ENCODE results near the gene LRRC18.

LRRC18 gene

DNA sequence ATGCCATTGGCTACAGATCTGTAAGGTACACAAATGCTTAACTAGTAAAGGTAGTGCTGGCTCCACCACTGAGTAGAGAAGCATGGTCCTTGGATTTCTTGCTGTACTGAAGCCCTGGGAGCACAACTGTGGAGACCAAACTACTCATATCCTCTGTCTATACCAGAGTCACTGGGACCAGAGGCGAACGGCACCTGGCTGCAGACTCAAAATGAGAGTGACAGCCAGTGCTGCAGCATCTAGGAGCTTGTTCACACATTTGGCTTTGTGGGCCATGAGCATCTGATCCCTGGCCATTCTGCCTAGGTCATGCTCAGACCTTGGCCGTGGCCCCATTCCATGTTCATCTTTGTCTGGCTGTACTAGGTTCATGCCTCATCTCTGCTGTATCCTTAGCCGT is 31.9 kb downstream of the LRRC18 start:
- no peak for DNase-seq (ENCODE audit: low spot score)

DNA sequence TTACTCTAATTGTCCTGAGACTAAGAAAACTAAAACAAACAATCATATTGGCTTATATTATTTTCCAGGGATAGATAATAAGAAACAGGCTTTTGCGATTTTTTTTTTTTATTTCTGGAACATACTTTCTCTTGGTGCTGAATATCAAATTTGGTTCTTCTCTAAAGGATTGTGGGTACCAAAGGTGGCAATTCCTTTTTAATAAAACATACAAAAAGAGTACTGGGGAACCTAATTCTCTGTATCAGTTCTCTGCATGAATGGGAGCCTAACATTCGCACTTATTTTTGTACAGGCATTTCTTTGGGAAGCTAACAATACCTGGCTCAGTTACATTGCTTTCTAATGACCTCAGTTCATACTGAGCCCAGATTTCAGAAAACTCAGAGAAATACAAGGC is 32.8 kb downstream of the LRRC18 start:
- no peak for DNase-seq (ENCODE audit: low spot score)

DNA sequence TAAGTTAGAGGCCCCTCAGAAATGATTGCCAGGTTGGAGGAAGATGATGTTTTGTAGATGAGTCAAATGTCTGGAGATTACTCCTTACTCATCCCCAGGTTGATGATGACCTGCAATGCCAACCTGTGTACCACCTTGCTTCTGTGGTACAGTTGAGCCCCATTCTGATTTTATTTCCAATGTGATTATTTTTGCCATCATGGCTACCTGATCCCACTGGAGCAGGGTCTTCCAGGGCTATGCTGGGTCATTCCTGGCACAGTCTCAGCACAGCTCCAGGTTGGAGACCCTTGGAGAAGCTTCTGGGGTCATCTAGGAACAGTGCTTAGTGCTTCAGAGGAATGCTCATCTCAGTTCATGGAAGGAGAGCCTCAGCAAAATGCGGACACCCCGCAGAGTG is 34.3 kb downstream of the LRRC18 start:
- no peak for DNase-seq (ENCODE audit: low spot score)

DNA sequence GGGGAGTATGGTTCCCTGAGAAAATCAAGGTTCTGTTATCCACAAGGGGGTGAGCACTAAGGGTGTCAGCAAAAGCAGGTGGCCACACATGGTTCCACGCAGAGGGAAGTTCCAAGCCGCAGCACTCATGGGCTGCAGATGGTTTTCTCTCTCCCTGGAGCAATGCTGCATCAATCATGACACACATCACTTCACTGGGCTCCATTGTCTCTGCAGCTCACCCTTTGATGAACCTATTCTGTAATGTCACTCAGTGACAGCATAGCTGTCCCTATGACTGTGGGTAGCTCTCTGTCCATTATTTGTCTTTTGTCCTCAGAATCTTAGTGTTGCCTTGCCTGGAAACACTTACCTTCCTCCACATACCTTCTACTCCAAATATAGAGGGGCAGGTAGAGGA is 34.8 kb downstream of the LRRC18 start:
- DNase-seq (ENCODE audit: low spot score): no peak

DNA sequence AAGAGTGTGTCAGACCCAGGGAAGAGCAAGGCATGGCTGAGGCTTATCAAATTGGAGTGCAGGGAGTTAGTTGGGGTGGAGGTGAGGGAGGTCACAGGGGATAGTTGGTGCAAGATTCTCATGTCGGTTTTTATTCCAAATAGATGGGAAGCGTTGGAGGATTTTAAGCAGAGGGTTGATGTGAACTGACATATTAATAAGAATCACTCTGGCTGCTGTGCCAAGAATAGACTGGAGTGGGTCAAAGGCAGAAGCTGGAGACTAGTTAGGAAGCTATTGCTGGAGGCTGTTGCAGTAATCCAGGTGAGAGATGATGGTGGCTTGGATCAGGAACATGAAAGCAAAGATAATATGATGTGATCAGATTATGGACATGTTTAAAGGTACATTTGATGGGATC is 36.5 kb downstream of the LRRC18 start:
- DNase-seq (ENCODE audit: low spot score): no peak

DNA sequence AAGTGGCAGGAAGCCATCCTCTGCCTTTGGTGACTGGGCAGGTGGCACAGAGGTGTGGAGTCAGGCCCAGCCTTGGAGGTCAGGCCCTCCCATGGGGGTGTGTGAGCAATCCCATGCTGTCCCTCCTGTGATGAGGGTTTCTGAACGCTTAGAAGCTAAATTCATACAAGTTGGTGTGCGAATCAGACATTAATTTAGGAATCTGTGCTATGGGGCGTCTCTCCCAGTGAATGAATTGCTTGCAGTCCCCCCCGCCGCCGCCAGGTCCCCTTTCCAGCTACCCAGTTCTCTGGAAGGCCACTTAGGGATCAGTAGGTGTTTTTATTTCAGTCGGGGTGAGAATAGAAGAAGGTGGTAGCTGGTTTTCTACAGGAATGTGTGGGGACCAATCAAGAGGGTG is 37.5 kb downstream of the LRRC18 start:
- no peak for DNase-seq (ENCODE audit: low spot score)

DNA sequence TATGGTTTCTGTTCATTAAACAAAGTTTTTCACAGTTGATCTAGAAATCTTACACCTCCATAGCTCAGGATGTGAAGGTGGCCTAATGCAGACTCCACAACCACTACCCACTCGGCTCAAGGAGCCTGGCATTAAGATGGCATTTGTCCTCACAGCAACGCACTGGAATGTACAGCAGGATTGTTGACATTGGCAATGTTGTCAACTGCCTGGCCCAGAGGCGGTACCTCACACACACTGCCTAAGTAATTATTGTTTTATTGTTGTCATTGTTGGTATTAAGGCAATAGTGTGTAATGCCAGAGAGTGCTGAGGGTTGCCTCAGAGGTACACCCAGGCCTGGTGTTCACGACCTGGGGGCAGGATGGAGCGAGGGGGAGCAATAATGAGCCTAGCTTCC is 38.3 kb downstream of the LRRC18 start:
- no peak for DNase-seq (ENCODE audit: low spot score)

DNA sequence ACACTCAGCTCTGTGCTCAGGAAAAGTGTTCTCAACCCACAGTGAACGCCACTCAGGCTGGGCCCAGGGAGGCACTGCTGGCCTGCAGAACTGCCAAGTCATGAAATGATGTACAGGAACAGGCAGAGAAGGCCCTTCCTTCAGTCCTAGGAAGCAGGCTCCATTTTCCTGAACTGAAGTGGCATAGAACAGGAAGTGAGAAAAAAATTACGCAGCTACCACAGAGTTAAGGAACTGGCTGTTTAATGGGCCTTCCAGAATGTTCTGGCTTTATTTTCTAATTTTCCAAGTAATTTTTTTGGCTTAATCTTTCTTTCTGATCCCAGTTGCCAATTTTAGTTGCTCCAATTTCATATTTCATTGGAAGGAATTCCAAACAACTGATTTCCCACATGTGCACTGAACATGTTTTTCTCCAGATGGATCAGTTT is 39.3 kb downstream of the LRRC18 start:
- DNase-seq (ENCODE audit: low spot score): no peak

DNA sequence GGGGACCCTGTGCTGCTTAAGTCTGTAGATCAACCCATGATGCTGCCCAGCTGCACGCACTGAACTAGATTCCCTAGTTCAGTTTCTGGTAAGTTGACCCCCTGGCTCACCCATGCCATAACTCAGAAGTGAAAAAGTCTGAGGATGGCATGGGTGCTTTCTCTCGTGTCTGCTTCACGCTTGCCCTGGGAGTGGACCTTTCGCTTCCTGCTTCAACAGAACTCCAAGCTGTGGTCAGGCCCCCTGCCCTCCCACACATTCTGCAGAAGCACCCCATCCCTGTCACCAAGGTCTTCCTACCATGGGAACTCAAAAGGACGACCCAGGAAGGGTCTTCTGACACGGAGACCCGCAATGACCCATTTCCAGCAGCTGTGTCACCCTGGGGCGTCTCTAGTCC is 39.9 kb downstream of the LRRC18 start:
- no peak for DNase-seq (ENCODE audit: low spot score)

DNA sequence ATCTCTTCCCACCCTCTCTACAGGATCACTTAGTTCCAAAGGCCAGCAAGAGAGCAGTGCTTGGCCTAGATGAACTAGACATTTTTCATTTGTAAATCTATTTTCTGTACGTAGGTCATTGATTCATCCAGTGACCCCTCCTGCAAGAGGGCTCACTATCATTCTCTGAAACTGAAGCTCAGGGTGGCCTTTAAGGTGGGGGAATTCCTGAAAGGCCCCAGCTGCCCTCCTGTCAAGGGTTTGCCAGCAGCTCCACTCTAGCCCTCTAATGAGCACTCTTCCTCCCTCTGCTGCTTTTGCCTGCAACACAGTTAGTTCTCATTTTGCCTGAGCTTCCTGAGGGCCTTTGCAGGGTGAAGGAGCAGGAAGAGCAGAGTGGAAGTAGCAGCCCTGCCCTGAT is 41.2 kb downstream of the LRRC18 start:
- DNase-seq (ENCODE audit: low spot score): no peak

DNA sequence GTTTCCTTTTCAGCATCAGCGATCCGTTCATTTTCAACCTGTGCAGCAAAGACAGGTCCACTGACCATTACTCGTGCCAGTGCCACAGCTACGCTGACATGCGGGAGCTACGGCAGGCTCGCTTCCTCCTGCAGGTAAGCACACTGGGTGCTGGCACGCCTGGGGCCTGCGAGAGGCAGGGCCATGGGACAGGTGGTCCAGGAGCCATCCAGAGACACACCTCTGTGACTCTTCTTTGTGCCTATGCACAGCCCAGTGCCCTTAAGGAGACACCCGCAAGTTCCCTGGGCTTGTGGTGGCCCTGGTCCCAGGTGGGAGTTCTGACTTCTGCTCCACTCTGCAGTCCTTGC is 42.2 kb downstream of the LRRC18 start:
- DNase-seq (ENCODE audit: low spot score): no peak

DNA sequence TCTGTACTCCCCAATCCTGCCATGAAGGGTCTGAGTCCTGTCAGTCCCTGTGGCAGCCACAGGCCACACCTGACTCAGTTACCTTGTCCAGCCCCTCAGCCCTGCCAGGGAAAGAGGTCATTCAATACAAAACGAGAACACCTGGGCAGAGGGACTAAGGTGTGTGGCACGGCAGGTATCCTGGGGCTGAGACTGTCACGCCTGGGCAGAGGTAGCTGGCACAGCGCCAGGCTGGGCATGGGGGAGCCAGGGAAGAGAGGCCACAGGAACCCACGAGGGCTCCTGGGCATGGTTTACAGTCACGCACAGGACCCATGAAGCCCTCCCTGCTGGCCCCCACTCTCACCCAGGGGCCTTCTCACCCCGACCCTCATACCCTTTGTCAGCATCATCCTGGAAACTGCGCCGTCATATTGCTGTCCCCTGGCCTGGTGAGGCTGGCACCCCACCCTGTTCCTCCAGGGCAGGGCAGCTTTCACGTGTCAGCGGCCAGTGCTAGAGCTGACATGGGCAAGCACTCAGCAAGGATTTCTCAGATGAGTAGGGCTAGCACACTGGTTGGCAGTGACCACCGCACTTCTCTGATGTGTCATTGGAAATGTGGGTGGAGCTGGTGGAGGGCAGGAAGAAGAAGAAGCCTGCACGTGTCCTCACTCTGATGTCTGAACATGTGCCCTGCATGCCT is 42.7 kb downstream of the LRRC18 start:
- DNase-seq (ENCODE audit: low spot score): peak; percentile 30

DNA sequence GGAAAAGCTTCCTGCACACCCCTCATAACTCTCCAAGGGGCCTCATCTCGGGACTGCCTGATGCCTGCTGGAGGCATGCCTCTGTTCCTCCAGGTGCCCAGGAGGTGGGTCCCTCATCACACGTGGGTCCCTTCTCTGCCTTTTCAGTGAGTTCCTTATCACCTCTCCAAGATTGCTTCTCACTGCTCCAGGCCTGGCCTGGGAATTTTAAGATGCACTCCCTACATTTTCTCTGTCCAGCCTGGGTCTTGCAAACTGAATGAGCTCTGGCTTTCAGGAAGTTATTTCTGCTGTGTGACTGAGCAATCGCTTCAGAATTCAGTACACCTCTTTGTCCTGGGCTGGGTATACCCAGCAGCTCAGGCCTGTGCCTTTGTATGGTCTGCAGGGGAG is 43.8 kb downstream of the LRRC18 start:
- no peak for DNase-seq (ENCODE audit: low spot score)

DNA sequence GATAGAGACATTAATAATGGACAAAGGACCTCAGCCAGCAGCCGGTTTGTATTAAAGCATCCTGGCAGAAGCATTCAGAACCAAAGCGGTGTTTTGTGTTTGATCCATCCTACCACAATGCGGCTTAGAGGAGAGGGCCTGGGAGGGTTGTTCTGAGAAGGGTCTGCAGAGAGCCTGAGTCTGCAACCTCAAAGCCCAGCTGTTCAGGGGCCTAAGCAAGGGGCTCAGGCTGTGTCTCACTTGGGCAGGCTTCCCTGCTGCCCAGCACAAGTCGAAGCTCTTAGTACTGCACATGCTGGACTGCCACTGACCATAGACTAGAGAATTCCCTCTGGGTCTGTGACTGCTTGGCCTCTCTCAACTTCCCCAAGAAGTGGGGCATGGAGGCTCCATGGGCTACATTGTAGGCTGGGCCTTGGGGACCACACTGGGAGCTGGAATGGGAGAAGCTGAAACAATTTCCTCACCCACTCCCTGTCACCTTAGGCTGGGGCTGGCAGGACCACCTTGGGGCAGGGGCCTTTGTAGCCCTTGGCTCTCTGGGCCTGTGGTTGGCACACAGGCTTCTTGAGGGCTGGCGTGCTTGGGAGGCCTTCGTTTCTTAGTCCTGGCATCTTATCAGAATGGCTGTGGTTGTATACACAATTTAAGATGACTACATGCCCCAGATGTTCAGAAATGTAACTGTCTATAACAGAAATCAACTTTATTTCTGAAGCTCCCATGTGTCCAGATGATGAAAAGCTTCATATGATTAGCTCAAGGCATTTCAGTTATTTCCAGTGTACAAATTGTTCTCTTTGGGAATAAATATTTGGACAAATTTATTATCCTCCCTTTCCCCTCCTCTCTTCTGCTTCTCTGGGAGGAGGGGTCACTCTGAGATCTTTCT is 44.5 kb downstream of the LRRC18 start:
- DNase-seq (ENCODE audit: low spot score): peak; percentile 47

DNA sequence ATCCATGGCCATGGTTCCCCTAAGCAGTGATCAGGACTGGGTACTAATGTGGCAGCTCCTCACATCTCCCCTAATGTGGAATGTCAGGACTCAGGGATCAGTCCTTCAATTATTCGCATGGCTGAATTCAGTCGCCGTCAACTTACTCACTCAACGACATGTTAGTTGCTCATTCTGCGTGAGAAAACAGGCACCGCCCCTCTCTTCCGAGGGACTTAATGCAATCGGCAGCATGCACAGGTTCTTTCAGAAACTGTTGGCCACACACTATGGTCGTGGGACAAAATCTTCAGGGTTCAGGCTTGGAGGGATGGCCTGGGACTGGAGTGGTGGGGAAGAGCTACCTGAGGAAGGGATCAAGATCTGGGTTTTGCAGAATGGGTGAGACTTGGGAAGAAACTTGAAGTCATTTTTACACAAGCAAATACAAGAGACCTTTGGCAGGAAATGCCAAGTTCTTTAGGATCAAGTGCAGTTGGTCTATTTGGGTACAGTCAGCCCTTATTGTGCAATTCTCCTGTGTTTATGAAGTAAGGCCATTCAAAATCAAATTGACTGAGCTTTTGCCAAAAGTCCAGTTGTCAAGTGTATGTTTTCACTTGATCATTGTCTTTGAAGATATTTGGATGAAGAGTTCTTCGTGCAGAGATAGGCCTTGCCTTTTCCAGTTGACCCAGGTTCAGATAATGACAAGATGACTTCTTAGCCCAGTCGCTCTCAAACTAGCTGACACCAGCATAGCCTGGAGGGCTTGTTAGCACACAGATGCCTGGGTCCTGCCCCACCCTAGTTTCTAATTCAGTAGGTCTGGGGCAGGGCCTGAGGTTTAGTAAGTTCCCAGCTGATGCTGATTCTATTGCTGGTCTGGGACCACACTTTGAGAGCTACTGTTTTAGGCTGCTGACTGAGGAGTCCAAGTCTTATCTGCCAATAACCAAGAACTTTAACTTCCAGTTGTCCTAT is 48.5 kb downstream of the LRRC18 start:
- no peak for DNase-seq (ENCODE audit: low spot score)

DNA sequence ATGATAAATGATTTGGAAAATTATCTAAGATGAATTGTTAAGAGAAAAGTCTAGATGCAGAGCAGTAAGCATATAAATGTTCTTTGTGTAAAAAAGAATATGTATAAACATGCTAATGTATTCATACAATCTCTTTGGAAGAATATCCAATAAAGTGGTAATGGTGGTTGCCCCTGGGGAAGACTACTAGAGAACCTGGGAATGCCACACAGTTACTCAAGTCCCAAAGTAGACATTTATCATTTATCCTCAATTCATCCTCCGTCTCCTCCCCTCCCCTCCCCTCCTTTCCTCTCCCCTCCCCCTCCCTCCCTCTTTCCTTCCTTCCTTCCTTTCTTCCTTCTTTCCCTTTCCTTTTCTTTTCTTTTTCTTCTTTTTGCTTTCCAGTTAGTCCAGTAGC is 51.7 kb downstream of the LRRC18 start:
- no peak for DNase-seq (ENCODE audit: low spot score)

DNA sequence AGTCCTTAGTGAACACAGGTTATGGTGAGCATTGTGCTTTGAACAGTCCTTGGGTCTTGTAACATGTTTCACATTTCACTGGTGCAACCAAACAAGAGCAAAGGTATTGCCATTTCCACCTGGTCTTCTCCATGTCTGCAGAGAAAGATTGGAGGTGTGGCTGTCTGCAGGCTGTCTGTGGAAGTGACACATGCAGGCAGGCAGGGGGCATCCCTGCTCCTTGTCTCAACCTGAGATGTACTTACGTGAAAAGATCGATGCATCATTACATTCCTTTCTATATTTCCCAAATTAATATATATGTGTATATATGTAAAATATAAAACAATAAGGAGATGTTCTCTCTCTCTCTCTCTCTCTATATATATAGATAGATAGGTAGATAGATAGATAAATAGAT is 54.3 kb downstream of the LRRC18 start:
- no peak for DNase-seq (ENCODE audit: low spot score)

DNA sequence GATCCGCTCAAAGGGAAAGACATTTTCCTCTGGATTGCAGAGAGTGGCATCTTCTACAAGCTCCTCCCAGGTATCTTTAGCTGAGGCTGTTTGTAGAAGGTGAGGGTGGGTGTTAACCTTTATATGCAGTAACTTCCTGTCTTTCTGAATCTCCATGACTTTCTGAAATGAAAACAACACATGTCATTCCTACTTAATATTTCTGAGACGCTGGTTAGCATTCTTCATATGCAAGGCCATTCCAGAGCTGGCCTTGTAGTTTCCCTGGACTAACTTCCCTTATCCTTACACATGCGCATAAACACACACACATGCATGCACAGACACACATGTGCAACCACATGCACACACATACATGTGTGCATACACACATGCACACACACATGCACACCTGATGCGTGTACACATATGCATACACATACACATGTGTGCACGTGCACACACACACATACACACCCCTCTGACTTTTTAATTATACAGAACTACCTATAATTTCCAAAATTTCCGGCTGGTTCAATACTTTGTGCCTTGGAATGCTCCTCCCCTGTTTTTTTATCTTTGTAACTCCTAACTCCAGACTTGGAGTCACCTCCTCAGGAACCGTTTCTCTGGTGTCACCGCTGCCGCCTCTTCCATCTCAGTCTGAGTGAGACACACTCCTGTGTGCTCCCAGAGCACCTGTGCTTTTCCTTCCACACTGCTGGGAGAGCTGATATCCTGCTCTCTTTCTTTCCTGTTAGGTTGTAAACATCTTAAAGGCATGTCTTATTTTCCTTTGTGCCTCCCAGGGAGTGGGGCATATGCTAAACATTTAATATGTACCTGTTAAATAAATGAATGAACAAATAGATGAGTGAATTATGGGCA is 55.2 kb downstream of the LRRC18 start:
- DNase-seq (ENCODE audit: low spot score): no peak

DNA sequence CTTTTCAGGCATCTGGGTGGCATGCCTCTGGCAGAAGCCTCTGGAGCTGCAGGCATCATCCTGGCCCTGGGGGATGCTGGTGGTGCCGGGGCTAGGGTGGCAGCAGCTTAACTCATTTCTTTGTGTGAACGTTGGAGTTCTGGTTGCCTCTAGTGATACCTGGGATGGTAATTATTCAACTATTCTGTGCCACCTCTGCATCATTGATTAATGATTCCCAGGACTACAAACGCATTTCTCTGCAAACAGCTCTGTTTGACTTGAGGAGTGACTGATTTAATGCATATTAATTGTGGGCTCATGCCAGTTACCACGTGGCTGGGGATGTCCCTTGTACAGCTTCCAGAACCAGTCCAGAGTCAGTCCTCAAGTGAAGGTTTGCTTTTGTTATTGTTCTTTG is 55.9 kb downstream of the LRRC18 start:
- DNase-seq (ENCODE audit: low spot score): no peak

DNA sequence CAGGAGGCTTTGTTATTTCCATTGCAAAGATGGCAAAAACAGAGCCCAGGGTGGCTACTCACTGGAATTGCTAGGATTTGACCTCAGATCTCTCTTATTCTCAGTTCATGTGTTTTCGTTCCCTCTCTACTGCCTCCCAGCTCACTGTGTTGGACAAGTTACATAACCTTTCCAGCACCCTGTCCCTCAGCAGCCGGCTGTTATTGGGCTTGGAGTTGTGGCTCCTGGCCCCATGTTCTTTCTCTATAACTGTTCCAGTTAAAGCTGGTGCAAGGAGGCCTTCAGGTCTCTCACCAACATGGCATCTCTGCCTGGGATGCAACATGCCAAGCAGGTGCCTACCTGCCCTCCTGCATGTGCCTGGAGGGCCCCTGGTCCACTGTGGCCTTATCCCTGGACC is 56.8 kb downstream of the LRRC18 start:
- no peak for DNase-seq (ENCODE audit: low spot score)

DNA sequence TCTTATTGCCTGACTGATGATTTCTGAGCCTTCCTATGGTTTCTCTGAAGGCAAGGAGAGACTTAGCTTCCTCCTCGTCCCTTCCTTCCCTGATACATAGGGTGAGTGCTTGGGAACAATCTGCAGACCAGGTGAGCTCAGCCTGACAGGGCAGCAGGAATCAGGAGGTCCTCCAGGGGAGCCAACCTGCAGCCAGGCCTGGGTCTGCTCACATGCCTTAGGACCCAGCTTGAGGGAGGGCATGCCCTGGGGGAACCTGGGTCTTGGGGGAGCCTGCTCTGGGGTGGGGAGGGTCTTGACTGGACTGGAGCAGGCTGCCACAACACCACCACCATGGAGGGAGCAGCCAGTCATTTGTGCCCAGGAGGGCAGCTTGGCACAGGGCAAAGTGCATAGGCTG is 57.7 kb downstream of the LRRC18 start:
- no peak for DNase-seq (ENCODE audit: low spot score)

All from AG08396 (cell line).